Cardiac muscle cell (in vitro differentiated cells and primary cell): ENCODE data around the gene TOGARAM1. TPM values are rescaled to one million over a fixed set of nuclear protein-coding genes. Genes with fewer than 3 reads are reported as not detected.
A peak's percentile ranks its signal among the peaks of the same experiment; 100 is the strongest.

Source experiments
- DNase-seq, 2 donors: peaks; one replicate each; pipeline versions ENCODE4 v3.0.0 to v3.0.0-alpha.2; 2010 to 2017; ENCODE audit warnings: low read depth in 1 of 2, low spot score in 1 of 2
- H3K27ac ChIP-seq: fragments of 200-600 bp; sonication (generic); 2 replicates; pipeline ENCODE4 v1.5.1; 2016
- H3K27me3 ChIP-seq: fragments of 200-600 bp; sonication (generic); 2 replicates; pipeline ENCODE4 v1.6.0; 2016; ENCODE audit warnings: control low read depth
- H3K36me3 ChIP-seq: fragments of 200-600 bp; sonication (generic); 2 replicates; pipeline ENCODE4 v1.5.1; 2016; ENCODE audit warnings: control low read depth
- H3K4me1 ChIP-seq: fragments of 200-600 bp; sonication (generic); 2 replicates; pipeline ENCODE4 v1.8.1; 2017; ENCODE audit warnings: low read depth, mild to moderate bottlenecking, mixed run types
- H3K4me3 ChIP-seq: fragments of 200-600 bp; sonication (generic); 2 replicates; pipeline ENCODE4 v1.5.1; 2016; ENCODE audit warnings: mild to moderate bottlenecking
- H3K9me3 ChIP-seq: fragments of 200-600 bp; sonication (generic); 2 replicates; pipeline ENCODE4 v1.5.1; 2017; ENCODE audit warnings: low read depth, mild to moderate bottlenecking, control low read depth
- CTCF ChIP-seq: IDR thresholded peaks from 2 replicates; pipeline ENCODE4 v1.5.1; 2012; ENCODE audit warnings: low read depth, mild to moderate bottlenecking, low read length
- polyA plus RNA-seq: library from polyadenylated mRNA; unstranded; fragments of >200 nt; fragmentation: Nextera tagmentation; extraction: Ambion mirVana; gene quantifications from 2 replicates; pipeline ENCODE4 v1.2.1, GENCODE V29; 2016
- total RNA-seq: library from RNA; depleted of rRNA; stranded (reverse); fragments of >200 nt; gene quantifications from 2 replicates; pipeline ENCODE4 v1.2.3, GENCODE V29; 2016

The TOGARAM1 gene
- total and polyA plus RNA-seq, 2 experiments from 2014 or later = 18.4 to 20.7 TPM

- Histone ChIP-seq H3K4me1 (peaks cover 10% of the 10 kb centered on the region), H3K9me3 (no peaks in the 10 kb centered on the region), H3K27me3 (no peaks in the 10 kb centered on the region), H3K36me3 (no peaks in the 10 kb centered on the region), H3K27ac (no peak overlapping the region), H3K4me3 (no peak overlapping the region)
- no peak for TF ChIP-seq CTCF
- DNase-seq = no peak
These were observed 9.5 kb downstream of the TOGARAM1 start for GRCh38 chr14:44971459-44971858.

DNA sequence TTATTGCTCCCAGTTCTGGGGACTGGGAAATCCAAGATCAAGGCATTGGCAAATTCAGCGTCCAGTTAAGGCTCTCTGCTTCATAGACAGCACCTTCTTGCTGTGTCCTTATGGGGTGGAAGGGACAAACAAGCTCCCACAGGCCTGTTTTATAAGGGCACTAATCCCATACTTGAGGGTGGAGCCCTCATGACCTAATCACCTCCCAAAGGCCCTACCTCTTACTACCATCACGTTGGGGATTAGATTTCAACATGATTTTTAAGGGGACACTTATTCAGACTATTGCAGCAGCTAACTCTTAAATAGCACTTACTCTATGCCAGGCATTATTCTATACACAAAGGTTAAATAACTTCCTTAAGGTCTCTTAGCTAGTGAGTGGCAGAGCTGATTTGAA, 17.3 kb downstream of the TOGARAM1 start:
- H3K9me3 ChIP-seq = no peaks in the 10 kb centered on the region
- no peak overlapping the region for H3K4me3 ChIP-seq
- no peaks in the 10 kb centered on the region for H3K36me3 ChIP-seq
- H3K27me3 ChIP-seq = no peaks in the 10 kb centered on the region
- DNase-seq = no peak
- no peak for TF ChIP-seq CTCF
- peak overlapping the region; percentile 0 for H3K27ac ChIP-seq
- H3K4me1 ChIP-seq = no peaks in the 10 kb centered on the region

DNA sequence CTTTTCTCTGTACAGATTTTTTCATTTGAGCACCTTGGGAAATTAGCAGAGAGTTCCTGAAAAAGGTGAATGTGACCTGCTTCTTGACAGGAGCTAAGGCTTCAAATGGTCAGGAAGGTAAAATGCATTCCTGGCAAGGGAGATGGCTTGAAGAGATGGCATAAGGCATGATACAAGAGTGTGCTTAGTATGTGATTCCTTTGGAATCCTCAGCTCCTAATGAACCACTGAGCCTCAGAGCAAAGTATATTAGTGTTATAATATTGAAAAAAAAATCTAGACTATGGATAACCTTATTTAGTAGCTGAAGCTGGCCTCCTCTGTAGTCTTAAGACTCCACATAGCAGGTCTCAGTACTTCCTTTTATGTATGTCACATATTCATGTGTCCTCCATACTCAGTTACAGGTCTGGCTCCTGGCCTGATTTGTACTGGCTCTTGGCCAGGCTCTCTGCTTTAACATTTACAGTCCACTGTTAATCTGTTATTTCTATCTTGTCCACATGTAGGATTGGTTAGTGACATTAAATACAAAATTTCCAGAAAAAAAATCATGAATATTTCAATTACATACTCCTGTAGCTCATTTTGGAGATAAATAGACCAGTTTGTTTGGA, 17.9 kb downstream of the TOGARAM1 start:
- peak in 1 of 2 donors; percentile 33 for DNase-seq
- Histone ChIP-seq H3K27ac (peak overlapping the region; percentile 0), H3K4me1 (no peaks in the 10 kb centered on the region), H3K9me3 (no peaks in the 10 kb centered on the region), H3K27me3 (no peaks in the 10 kb centered on the region), H3K4me3 (no peak overlapping the region), H3K36me3 (no peaks in the 10 kb centered on the region)
- TF ChIP-seq CTCF = no peak

- TF ChIP-seq CTCF = no peak
- H3K27me3 ChIP-seq = no peaks in the 10 kb centered on the region
- H3K4me1 ChIP-seq = no peaks in the 10 kb centered on the region
- H3K36me3 ChIP-seq = no peaks in the 10 kb centered on the region
- no peak overlapping the region for H3K27ac ChIP-seq
- no peak overlapping the region for H3K4me3 ChIP-seq
- no peak for DNase-seq
- no peaks in the 10 kb centered on the region for H3K9me3 ChIP-seq
These were observed 19.2 kb downstream of the TOGARAM1 start for GRCh38 chr14:44981198-44981597.

GRCh38 chr14:44982594-44982993, 20.6 kb downstream of the TOGARAM1 start:
- Histone ChIP-seq H3K9me3 (no peaks in the 10 kb centered on the region), H3K4me3 (no peak overlapping the region), H3K27ac (no peak overlapping the region), H3K27me3 (no peaks in the 10 kb centered on the region), H3K36me3 (no peaks in the 10 kb centered on the region), H3K4me1 (no peaks in the 10 kb centered on the region)
- TF ChIP-seq CTCF = no peak
- DNase-seq = no peak

- Histone ChIP-seq H3K27ac (peak overlapping the region; percentile 79), H3K27me3 (no peaks in the 10 kb centered on the region), H3K9me3 (no peaks in the 10 kb centered on the region), H3K36me3 (no peaks in the 10 kb centered on the region), H3K4me3 (no peak overlapping the region), H3K4me1 (peaks cover 12% of the 10 kb centered on the region)
- TF ChIP-seq CTCF = no peak
- peak; percentile 13 to 66 for DNase-seq
These were observed 26.7 kb downstream of the TOGARAM1 start for GRCh38 chr14:44988694-44989093.
